OCI-LY1 (cell line): Measurements from ENCODE around the gene CPVL.

ENCODE experiments used
- CTCF ChIP-seq: fragments of 200-600 bp; sonication (generic), shearing (Covaris generic); IDR thresholded peaks from 2 replicates; pipeline ENCODE4 v1.5.1; 2017; ENCODE audit warnings: mild to moderate bottlenecking, antibody characterized with exemption, low read length, moderate library complexity, mixed read lengths
- EZH2 ChIP-seq: fragments of 200-600 bp; sonication (generic), shearing (Covaris generic); IDR thresholded peaks from 2 replicates; pipeline ENCODE4 v1.8.0; 2017; ENCODE audit warnings: borderline replicate concordance, mixed run types, mild to moderate bottlenecking, antibody characterized with exemption, low read length, moderate library complexity, mixed read lengths

- TF ChIP-seq CTCF: no peak
- no peak for TF ChIP-seq EZH2
Measured at GRCh38 chr7:29076631-29077030, 69.7 kb downstream of the CPVL start.
